NCI-H1417 treated with DMSO at 0.1 percent for 48 hours (cell line): ENCODE measurements around the gene MRPL49.
"Not testable (repeated sequence)": the region's sequence is repeated elsewhere in the genome, so short reads cannot be mapped to it uniquely, and the experiment has no call there.

Experiments used
- DNase-seq: peaks from one replicate; lab custom pipeline; 2025; lab: John Stamatoyannopoulos, UW

MRPL49 gene

GRCh38 chr11:65117206-65118096, 4.7 kb upstream of the MRPL49 start, which contains the start of gene ZNHIT2:
Gene ZNHIT2, minus strand, starts transcription at chr11:65117701. Its CDS starts 48 bp downstream, at chr11:65117653.
- DNase-seq, result peak; percentile 96

- no peak for DNase-seq
These were observed 3.9 kb upstream of the MRPL49 start for GRCh38 chr11:65118097-65118837.

- DNase-seq, result not testable (repeated sequence)
These were observed 3.0 kb upstream of the MRPL49 start for GRCh38 chr11:65118891-65119669.

GRCh38 chr11:65119670-65119995, 2.5 kb upstream of the MRPL49 start:
- DNase-seq, result no peak

GRCh38 chr11:65120831-65121230, 1.3 kb upstream of the MRPL49 start:
- DNase-seq, result no peak

GRCh38 chr11:65121447-65121864, 665 bp upstream of the MRPL49 start:
- DNase-seq, result no peak

GRCh38 chr11:65124480-65125196, 2.5 kb downstream of the MRPL49 start:
- no peak for DNase-seq

GRCh38 chr11:65125197-65126056, 3.3 kb downstream of the MRPL49 start:
- DNase-seq, result no peak

GRCh38 chr11:65126624-65127274, 4.6 kb downstream of the MRPL49 start:
- DNase-seq, result no peak

- DNase-seq, result no peak
These were observed 5.5 kb downstream of the MRPL49 start for GRCh38 chr11:65127473-65128181.

- DNase-seq, result no peak
These were observed 6.3 kb downstream of the MRPL49 start for GRCh38 chr11:65128182-65129145.

- DNase-seq, result no peak
These were observed 7.7 kb downstream of the MRPL49 start for GRCh38 chr11:65129649-65130441.

GRCh38 chr11:65130631-65131416, 8.7 kb downstream of the MRPL49 start:
- no peak for DNase-seq

GRCh38 chr11:65131417-65131776, 9.3 kb downstream of the MRPL49 start:
- DNase-seq, result no peak

GRCh38 chr11:65131895-65132237, 9.7 kb downstream of the MRPL49 start:
- DNase-seq, result no peak

GRCh38 chr11:65132238-65132987, 10.3 kb downstream of the MRPL49 start:
- DNase-seq, result no peak
